Left colon (tissue), 2 donors: ENCODE measurements around the gene PEX26. TPM values are rescaled to one million over a fixed set of nuclear protein-coding genes. Genes with fewer than 3 reads are reported as not detected.
"Not testable (repeated sequence)": the region's sequence is repeated elsewhere in the genome, so short reads cannot be mapped to it uniquely, and the experiment has no call there.

Source experiments
- ATAC-seq: fragments of 200-7000 bp; cut with Tn5 transposase; one replicate; pipeline ENCODE4 v1.9.1; 2020; ENCODE audit warnings: mild to moderate bottlenecking, moderate library complexity
- DNase-seq, 2 donors: peaks; one replicate each; pipeline ENCODE4 v3.0.0-alpha.2; 2020
- intact Hi-C, 2 donors: fragments of 100-400 bp; cut with DNase I in 1 of 2; cut with micrococcal nuclease in 1 of 2; formaldehyde crosslinking; loops; one replicate each; pipeline versions ENCODE4 v1.11.2 to v1.14.0; 2022; cut with DNase I, micrococcal nuclease
- total RNA-seq, 2 donors: library from RNA; stranded (reverse); fragmentation: NEBNext Ultra II Directional; extraction: Animal tissue kit (Norgen Biotek cat#: 25700); gene quantifications; one replicate each; pipeline ENCODE4 v1.2.1, GENCODE V29; 2021
- donor health status: DM: no; HTN: no; CAD: no.
- donor health status: DM: yes; HTN: yes; CAD: no.

The PEX26 gene
- total RNA-seq, 2 donors from 2014 or later, result 128 to 196 TPM

DNA sequence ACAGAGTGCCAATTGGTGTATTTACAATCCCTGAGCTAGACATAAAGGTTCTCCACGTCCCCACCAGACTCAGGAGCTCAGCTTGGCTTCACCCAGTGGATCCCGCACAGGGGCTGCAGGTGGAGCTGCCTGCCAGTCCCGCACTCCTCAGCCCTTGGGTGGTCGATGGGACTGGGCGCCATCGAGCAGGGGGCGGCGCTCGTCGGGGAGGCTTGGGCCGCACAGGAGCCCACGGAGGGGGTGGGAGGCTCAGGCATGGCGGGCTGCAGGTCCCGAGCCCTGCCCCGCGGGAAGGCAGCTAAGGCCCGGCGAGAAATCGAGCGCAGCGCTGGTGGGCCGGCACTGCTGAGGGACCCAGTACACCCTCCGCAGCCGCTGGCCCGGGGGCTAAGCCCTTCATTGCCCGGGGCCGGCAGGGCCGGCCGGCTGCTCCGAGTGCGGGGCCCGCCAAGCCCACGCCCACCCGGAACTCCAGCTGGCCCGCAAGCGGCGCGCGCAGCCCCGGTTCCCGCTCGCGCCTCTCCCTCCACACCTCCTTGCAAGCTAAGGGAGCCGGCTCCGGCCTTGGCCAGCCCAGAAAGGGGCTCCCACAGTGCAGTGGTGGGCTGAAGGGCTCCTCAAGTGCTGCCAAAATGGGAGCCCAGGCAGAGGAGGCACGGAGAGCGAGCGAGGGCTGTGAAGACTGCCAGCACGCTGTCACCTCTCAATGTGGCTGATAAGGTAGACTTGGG lies 24.4 kb upstream of the PEX26 start:
- DNase-seq, intact Hi-C loops, ATAC-seq: not testable (repeated sequence)

GRCh38 chr22:18055619-18056160 lies 22.1 kb upstream of the PEX26 start:
- ATAC-seq (peak; percentile 7), DNase-seq (no peak)
- intact Hi-C loops, result no loop called here

DNA sequence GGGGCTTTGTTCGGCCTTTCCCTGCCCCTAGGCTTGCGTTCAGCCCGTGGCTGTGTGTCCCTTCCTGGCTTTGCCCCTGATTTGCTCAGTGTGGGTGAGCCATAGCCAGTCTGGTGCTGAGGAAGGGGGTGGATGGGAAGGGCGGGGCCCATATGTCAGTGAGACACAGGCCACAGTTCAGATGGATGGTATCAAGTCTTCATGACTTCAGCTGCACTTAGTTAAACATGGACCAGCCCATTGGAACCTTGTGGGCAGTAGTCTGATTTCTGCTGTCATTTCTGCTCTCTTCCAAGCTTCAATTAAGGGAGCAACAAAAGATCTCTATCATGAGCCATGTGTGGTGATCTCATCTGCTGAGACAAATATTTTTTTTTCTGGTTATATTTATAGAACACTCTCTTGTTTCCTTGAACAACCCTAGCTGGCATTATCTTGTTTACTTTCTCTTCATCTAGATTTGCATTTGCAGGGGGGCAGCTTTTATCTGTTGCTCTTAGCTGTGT lies 21.6 kb upstream of the PEX26 start:
- ATAC-seq, result peak; percentile 81
- DNase-seq, result peak; percentile 48 to 53
- intact Hi-C loops, result no loop called here

GRCh38 chr22:18056807-18057474 lies 20.8 kb upstream of the PEX26 start:
- DNase-seq, result peak in 1 of 2 donors; percentile 35
- ATAC-seq, result no peak
- intact Hi-C loops, result no loop called here

GRCh38 chr22:18057568-18058209 lies 20.1 kb upstream of the PEX26 start:
- ATAC-seq (no peak), DNase-seq (peak; percentile 46 to 86)
- intact Hi-C loops, result no loop called here

- DNase-seq (no peak), ATAC-seq (no peak)
- intact Hi-C loops, result no loop called here
These were observed 19.3 kb upstream of the PEX26 start for GRCh38 chr22:18058371-18059093.

GRCh38 chr22:18059094-18059417 lies 18.7 kb upstream of the PEX26 start:
- ATAC-seq (no peak), DNase-seq (no peak)
- intact Hi-C loops, result no loop called here

GRCh38 chr22:18059473-18059872 lies 18.3 kb upstream of the PEX26 start:
- intact Hi-C loops, result no loop called here
- ATAC-seq, result no peak
- no peak for DNase-seq

- intact Hi-C loops, result no loop called here
- no peak for DNase-seq
These were observed 17.8 kb upstream of the PEX26 start for GRCh38 chr22:18059991-18060390.

DNA sequence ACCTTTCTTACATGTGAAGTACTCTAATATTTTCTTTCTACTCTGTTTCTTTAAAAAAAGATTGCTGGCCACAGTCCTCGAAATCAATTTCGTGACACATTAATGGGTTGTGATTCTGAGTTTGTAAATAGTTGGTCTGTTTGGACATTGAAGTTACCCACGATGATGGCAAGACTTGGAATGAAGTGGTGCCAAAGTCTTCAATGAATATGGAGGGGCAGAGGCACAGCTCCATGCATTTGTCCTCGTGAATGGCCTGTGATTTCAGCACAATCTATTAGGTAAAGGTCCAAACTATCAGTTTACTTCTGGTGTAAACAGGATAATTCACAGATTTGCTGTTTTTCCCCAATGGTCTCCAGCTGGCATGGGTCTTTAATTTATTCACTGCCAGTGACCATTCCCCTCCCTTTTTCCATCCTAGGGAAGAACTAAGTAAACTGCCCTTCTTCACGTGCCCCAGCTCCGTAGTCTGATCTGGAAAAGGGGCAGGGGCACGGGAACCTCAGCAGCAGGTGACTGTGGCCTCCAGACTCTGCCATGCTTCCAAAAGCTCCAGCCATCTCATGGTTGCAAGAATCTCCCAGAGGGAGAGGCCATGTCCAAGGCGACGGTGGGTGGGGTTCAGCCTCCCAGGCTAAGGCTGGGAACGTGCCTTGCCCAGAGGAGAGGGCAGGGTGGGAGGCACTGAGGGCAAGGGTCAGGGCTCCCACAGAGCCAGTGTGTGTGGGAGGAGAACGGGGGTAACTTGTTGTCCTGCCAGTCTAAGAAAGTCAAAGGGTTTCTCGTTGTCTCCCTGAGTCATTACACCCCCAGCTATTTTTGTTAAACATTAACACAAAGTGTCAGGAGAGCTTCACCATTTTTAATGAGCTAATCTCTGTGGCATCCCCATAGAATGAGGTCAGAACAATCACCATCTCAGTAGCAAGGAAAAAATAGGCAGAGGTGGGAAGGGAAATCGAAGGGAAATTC lies 16.9 kb upstream of the PEX26 start:
- DNase-seq (peak in 1 of 2 donors; percentile 47), ATAC-seq (peak; percentile 84)
- intact Hi-C loops, result no loop called here

More at GRCh38 chr22:18059991-18060390, 17.8 kb upstream of the PEX26 start:
- ATAC-seq, result no peak

GRCh38 chr22:18062421-18062820 lies 15.4 kb upstream of the PEX26 start:
- ATAC-seq, result peak; percentile 24
- DNase-seq, result no peak
- intact Hi-C loops, result no loop called here

DNA sequence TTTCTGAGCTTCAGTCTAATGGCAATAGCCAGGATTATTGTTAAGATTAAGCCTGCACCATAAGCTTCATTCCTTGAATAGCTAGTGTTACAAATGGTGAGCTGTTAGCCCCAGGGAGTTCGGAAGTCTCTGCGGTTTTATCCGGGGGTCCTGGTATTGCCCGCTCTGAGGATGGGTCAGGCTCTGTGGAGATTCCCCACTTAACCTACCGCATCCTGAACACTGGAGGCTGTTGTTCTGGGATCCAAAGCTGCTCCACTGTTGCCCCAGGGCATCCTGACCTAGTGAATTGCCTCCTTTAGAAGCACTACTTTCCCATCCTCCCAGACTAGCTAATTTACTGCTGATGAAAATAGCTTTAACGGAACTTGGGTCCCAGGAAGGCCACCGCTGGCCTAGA lies 14.5 kb upstream of the PEX26 start:
- no peak for ATAC-seq
- no peak for DNase-seq
- intact Hi-C loops, result no loop called here

DNA sequence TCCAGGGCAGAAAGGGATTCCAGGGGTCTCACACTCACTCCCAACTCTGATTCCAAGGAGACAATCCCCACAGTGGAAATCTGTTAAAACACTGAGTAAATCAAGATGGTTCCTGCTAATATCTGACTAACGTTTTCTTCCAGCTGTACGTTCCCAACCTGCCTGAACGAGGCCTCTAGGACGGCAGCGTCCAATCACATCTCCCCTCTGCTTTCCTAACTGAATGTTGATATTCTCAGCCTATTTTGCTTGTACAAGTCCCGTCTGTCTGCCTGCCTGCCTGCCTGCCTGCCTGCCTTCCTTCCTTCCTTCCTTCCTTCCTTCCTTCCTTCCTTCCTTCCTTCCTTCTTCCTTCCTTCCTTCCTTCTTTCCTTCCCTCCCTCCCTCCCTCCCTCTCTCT lies 14.1 kb upstream of the PEX26 start:
- ATAC-seq, DNase-seq, intact Hi-C loops: not testable (repeated sequence)

GRCh38 chr22:18064636-18065035 lies 13.2 kb upstream of the PEX26 start:
- DNase-seq, result no peak
- ATAC-seq, result no peak
- intact Hi-C loops, result no loop called here

DNA sequence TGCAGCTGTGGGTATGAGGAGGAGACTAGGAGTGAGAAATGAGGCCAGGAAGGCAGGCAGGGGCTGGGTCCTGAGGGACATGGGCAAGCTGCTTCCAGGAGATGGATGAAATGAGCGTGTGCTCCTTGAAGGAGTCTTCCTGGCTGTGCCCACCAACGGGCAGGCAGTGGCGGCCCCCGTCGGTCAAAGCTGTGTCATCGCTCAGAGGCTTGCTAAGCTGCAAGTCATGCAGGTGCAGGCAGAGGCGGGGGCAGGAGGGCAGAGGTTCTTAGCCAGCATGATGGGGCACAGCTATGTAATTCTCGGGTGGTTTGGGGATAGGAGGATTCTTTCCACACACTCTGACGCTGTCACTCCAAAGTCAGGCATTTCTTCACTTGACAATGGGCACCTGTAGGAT lies 12.5 kb upstream of the PEX26 start:
- no peak for ATAC-seq
- intact Hi-C loops, result no loop called here
- DNase-seq, result no peak

DNA sequence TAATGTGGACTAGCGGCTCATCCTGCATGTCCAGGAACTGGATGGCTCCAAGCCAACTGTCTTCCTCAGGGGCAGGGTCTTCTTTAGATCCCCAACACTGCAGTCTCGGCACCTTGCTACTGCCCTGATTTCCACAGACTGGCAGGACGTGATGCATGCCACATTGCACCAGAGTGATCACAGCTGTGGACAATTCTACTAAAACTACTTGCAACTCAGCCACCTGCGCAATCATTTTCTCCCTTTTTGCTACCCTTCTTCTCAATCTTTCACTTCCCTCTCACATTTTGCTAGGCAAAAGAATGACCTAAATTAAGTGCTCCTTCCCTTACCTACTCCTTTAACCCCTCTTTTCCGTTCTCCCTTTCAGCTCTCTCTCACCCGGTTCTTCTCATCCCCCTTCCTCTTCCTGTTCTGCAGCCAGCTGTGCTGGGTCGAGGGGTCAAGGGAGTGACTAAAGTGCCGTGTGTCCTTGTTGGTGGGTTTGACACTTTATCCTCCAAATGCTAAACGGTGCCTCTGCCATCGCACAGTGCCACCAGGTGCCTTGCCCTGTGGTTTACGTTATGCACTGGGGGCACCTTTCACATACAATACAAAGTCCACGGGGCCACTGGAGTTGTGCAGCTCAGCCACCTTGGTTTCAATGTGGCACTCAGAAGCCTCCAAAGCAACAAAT lies 11.5 kb upstream of the PEX26 start:
- ATAC-seq (peak; percentile 64), DNase-seq (peak in 1 of 2 donors; percentile 54)
- intact Hi-C loops, result no loop called here

- DNase-seq (no peak), ATAC-seq (no peak)
- intact Hi-C loops, result no loop called here
These were observed 10.7 kb upstream of the PEX26 start for GRCh38 chr22:18067121-18067520.
